HG02973 (cell line): ENCODE results near the gene SHISA6.

Source experiments
- ATAC-seq: cut with Tn5 transposase; IDR thresholded peaks from one replicate; pipeline ENCODE4 v1.9.1; 2021; ENCODE audit warnings: moderate library complexity; ENCODE audit not compliant: unreplicated experiment

SHISA6 gene

GRCh38 chr17:11340803-11341202 lies 99.8 kb downstream of the SHISA6 start:
- ATAC-seq = no peak

- ATAC-seq = no peak
Observed at GRCh38 chr17:11342138-11342537, 101.1 kb downstream of the SHISA6 start.

GRCh38 chr17:11349106-11349505 lies 108.1 kb downstream of the SHISA6 start:
- ATAC-seq = no peak

- ATAC-seq = no peak
Observed at GRCh38 chr17:11351479-11351878, 110.5 kb downstream of the SHISA6 start.

GRCh38 chr17:11353601-11354000 lies 112.6 kb downstream of the SHISA6 start:
- ATAC-seq = no peak

GRCh38 chr17:11356371-11356770 lies 115.4 kb downstream of the SHISA6 start:
- ATAC-seq = no peak

GRCh38 chr17:11363565-11364117 lies 122.6 kb downstream of the SHISA6 start:
- ATAC-seq = no peak

- no peak for ATAC-seq
Observed at GRCh38 chr17:11366272-11366850, 125.3 kb downstream of the SHISA6 start.

GRCh38 chr17:11369575-11369974 lies 128.6 kb downstream of the SHISA6 start:
- no peak for ATAC-seq

GRCh38 chr17:11372692-11373091 lies 131.7 kb downstream of the SHISA6 start:
- no peak for ATAC-seq

- ATAC-seq = no peak
Observed at GRCh38 chr17:11378506-11378905, 137.5 kb downstream of the SHISA6 start.

GRCh38 chr17:11380761-11381160 lies 139.7 kb downstream of the SHISA6 start:
- ATAC-seq = no peak

- no peak for ATAC-seq
Observed at GRCh38 chr17:11383157-11383556, 142.1 kb downstream of the SHISA6 start.

- ATAC-seq = no peak
Observed at GRCh38 chr17:11384131-11384530, 143.1 kb downstream of the SHISA6 start.

- ATAC-seq = no peak
Observed at GRCh38 chr17:11387610-11388009, 146.6 kb downstream of the SHISA6 start.

- no peak for ATAC-seq
Observed at GRCh38 chr17:11388054-11388453, 147.0 kb downstream of the SHISA6 start.

GRCh38 chr17:11389583-11389982 lies 148.6 kb downstream of the SHISA6 start:
- no peak for ATAC-seq

GRCh38 chr17:11391134-11391533 lies 150.1 kb downstream of the SHISA6 start:
- no peak for ATAC-seq

- no peak for ATAC-seq
Observed at GRCh38 chr17:11404431-11405276, 163.6 kb downstream of the SHISA6 start.

- ATAC-seq = no peak
Observed at GRCh38 chr17:11406716-11407115, 165.7 kb downstream of the SHISA6 start.

- no peak for ATAC-seq
Observed at GRCh38 chr17:11412654-11413053, 171.6 kb downstream of the SHISA6 start.

- no peak for ATAC-seq
Observed at GRCh38 chr17:11418342-11418741, 177.3 kb downstream of the SHISA6 start.
